ENCODE data around the gene PAN2.
"Not testable (repeated sequence)": the region's sequence is repeated elsewhere in the genome, so short reads cannot be mapped to it uniquely, and the experiment has no call there.

PAN2 gene

GRCh38 chr12:56346675-56347074 is 12.9 kb upstream of the PAN2 start:
- DNase-seq = no peak

GRCh38 chr12:56342290-56342689 is 8.5 kb upstream of the PAN2 start:
- not testable (repeated sequence) for DNase-seq

GRCh38 chr12:56341616-56342015 is 7.8 kb upstream of the PAN2 start:
- DNase-seq = no peak

- no peak for DNase-seq
These were observed 5.3 kb upstream of the PAN2 start for GRCh38 chr12:56339158-56339422.

GRCh38 chr12:56338308-56339157 is 4.7 kb upstream of the PAN2 start, which contains the start of gene IL23A:
Gene IL23A, plus strand, starts transcription at chr12:56338884. Its CDS starts 161 bp downstream, at chr12:56339045.
- peak; percentile 95 for DNase-seq

DNA sequence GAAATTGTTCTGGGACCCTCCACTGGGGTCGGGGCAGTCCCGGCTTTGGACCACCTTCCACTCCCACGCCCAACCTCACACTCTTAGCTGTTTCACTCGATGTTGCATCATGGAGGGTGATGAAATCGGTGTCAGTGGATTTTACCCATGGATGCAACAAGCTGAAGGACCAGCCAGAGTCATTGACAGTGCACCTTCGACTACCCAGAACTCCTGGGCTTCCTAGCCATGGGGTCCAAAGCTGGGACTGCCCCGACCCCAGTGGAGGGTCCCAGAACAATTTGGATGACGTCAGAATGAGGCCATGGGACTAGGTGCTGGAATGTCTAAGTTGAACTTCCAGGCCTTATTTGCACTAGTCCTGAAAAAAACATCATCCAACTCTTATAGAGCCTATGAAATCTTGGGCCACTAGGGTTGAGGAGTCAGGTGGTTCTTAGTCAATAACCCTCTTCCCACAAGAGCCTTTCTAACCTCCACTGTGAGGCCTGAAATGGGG is 4.0 kb upstream of the PAN2 start:
- no peak for DNase-seq

DNA sequence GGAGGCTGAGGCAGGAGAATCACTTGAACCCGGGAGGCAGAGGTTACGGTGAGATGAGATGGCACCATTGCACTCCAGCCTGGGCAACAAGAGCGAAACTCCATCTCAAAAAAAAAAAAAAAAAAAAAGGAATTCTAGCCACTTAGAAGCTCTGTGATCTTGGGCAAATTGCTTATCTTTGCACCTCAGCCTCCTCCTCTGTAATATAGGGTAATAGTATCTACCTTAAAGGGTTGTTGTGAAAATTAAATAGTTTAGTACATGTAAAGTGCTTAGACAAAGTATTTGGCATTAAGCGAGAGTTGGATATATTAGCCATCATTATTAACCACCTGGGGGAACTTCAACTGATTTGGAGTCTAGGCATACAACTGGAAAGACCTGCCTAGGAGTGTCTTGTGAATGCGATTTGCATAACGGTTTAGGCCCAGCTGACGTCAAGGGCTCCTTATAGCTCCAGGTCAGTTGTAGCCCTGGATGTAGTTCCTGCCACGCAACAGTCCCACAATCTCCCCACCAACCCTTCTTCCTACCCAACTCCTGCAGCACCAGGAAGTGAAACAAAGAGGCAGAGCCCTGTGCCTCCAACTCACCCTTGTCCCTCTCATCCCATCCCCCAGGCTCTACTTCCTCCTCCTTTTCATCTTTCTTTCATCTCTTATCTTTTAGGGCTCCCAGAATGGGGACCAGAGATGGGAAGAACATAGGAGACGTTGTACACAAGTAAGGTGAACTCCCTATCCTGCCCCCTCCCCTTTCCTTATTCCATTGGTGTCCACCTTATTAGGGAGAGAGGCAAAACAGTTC is 2.8 kb upstream of the PAN2 start:
- DNase-seq = no peak

- DNase-seq = not testable (repeated sequence)
These were observed 1.7 kb upstream of the PAN2 start for GRCh38 chr12:56335527-56335926.

DNA sequence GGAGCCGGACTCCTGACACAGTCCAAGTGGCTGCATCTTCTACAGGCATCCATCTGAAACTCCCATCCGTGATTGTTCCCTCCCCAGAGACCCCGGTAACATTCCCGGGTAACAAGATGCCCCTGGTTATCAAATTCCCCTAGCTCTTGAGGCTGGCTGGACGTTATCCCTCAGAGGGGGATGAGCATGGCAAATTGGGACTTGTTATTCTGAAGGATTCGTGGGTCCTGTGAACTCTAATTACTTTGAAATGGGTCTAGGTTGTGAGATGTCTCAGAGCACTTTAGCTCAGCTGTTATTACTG is 642 bp upstream of the PAN2 start:
- DNase-seq = no peak

- no peak for DNase-seq
These were observed 562 bp downstream of the PAN2 start for GRCh38 chr12:56333197-56333678.

DNA sequence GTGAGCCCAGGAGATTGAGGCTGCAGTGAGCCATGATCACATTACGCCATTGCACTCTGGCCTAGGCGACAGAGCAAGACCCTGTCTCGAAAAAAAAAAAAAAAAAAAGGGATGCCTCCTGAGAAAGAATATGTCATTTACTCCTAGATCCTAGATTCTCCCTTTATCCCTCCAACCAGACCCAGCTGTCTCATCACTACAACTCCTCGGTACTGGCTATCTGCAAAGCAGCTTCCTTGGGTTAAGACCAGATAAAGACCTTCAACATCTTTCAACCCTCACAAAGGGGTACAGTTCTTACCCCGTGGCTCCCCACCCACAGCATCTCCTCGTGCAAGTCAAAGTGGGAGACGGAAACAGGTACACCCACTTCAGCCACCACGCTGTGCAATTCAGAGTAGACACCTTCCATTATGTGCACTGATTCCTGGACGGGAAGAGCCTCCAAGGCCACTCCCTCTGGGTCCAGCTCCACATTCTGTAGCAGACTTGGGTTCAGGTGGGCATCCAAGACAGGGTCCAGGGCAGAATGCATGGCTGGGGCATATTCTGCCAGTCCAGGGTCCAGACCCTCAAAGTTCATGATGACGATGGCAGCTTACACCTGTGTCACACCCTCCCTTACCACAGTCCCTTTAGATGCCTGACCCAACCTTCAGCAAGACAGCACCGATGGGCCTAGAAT is 1.1 kb downstream of the PAN2 start:
- DNase-seq = no peak

- DNase-seq = no peak
These were observed 2.8 kb downstream of the PAN2 start for GRCh38 chr12:56330936-56331490.

DNA sequence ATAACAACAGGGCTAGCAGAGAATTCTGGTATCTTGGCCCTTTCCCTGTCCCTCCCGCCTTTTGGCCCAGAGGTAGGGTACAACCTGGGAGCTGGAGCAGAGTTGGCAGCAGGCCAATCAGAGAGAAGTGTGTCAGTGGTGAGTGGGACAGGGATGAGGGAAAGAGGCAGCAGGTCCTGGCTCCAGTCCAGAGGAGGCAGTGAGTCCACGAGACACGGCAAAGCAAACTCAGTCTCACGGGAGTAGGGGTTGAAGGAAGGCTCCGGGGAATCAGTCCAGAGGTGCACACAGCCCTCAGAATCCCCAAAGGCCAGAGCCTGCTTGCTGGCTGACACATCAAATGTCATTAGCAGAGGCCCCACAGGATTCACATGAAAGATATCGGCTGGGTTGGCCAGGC is 7.3 kb downstream of the PAN2 start:
- DNase-seq = no peak

DNA sequence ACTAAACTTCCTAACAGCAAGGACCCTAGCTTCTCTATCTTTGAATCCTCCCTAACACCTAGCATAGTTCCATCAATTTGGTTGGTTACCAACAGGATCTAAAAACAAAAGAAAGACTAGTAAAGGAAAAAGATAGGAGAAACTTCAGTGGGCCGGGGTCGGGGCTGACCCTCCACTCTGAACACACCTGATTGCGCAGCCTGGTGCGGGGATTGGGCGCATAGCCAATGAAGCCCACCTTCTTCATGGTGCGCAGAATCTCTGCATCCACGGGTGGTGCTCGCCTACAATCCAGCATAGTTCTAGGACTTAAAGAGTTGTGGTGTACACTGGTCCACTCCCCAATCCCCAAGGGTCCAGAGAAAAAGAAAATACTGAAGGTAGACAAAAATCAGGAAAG is 7.7 kb downstream of the PAN2 start:
- no peak for DNase-seq

DNA sequence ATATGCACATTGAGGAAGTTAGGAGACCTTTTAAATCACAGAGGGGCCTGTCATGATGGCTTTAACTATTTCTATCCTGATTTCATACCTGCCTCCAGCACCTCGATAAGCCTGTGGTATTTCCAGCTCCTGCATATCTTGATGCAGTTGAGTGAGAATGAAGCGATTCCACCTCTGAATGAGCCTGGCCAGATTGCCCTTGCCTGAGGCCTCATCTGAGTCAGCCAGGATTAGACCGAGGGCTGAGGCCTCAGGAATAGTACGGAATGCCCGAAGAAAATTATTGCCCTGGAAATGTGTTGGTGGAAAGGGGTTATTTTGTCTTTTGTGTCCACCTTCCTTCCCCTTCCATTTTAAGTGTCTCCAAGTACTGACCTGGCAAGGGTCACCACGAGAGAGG is 9.6 kb downstream of the PAN2 start:
- DNase-seq = no peak

- not testable (repeated sequence) for DNase-seq
These were observed 12.2 kb downstream of the PAN2 start for GRCh38 chr12:56321610-56322009.

- no peak for DNase-seq
These were observed 12.8 kb downstream of the PAN2 start for GRCh38 chr12:56321027-56321426.

- no peak for DNase-seq
These were observed 16.1 kb downstream of the PAN2 start for GRCh38 chr12:56317675-56318074.

GRCh38 chr12:56315622-56316473 is 18.0 kb downstream of the PAN2 start, which contains the start of gene CNPY2:
Gene CNPY2, minus strand, starts transcription at chr12:56315988. Its CDS starts 771 bp downstream, at chr12:56315217.
- DNase-seq = peak; percentile 96

- no peak for DNase-seq
These were observed 18.6 kb downstream of the PAN2 start for GRCh38 chr12:56315249-56315621.

- DNase-seq = no peak
These were observed 22.8 kb downstream of the PAN2 start for GRCh38 chr12:56311003-56311402.

- DNase-seq = no peak
These were observed 25.1 kb downstream of the PAN2 start for GRCh38 chr12:56308714-56309113.

Data from activated effector memory CD4-positive, alpha-beta T cell treated with anti-CD3 and anti-CD28 coated beads, Interleukin-2, amount 50 U/mL, for 16 hours (primary cell).